Cardiac septum (tissue), 1 donor: Measurements from ENCODE around the gene ZDHHC4. TPM values are rescaled to one million over a fixed set of nuclear protein-coding genes. Genes with fewer than 3 reads are reported as not detected.
"Not testable (repeated sequence)": the region's sequence is repeated elsewhere in the genome, so short reads cannot be mapped to it uniquely, and the experiment has no call there.

Experiments
- DNase-seq: peaks from one replicate; pipeline ENCODE4 v3.0.0-alpha.2; 2020; ENCODE audit warnings: low spot score
- intact Hi-C: fragments of 100-400 bp; cut with DNase I; formaldehyde crosslinking; loops from one replicate; pipeline ENCODE4 v1.14.0; 2022
- total RNA-seq: library from RNA; stranded (reverse); fragmentation: NEBNext Ultra II Directional; extraction: Animal tissue kit (Norgen Biotek cat#: 25700); gene quantifications from one replicate; pipeline ENCODE4 v1.2.1, GENCODE V29; 2021
- donor health status: DM: no; HTN: no; CAD: no.

ZDHHC4 gene
- total RNA-seq, 1 donor from 2014 or later = 34.3 TPM

DNA sequence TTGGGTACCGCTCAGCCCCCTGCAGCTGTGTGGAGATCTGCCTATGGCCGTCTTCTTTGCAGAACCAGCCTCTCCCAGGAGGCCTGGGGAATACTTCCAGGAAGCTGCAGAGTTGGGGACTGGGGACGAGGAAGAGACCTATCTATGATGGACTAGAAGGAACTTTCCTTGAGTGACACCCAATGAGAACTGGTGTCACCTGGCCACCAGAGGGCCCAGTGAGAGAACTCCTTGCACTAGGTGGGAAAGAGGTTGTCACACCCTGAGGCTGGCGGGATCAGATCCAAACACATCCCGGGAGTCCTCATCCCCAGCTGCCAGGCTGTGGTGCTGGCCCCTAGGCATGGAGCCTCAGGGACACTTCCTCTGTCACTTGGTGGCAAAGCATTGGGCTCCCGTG is 21.1 kb upstream of the ZDHHC4 start:
- intact Hi-C loops = no loop called here
- DNase-seq = no peak

DNA sequence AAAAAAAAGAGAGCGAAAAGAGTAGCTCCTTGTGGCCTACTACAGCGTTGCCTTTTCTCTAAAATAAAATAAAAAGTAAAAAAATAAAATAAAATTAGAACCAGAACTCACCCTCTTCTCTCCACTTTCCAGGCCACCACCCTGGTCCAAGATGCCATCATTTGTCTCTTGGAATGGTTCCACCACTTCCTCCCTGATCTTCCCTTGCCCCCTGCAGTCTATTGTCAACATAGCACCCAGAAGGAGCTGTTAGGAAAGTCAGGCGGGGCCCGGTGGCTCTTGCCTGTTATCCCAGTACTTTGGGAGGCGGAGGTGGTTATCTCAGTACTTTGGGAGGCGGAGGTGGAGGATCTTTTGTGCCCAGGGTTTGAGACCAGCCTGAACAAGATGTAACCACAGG is 18.4 kb upstream of the ZDHHC4 start:
- no peak for DNase-seq
- intact Hi-C loops = no loop called here

DNA sequence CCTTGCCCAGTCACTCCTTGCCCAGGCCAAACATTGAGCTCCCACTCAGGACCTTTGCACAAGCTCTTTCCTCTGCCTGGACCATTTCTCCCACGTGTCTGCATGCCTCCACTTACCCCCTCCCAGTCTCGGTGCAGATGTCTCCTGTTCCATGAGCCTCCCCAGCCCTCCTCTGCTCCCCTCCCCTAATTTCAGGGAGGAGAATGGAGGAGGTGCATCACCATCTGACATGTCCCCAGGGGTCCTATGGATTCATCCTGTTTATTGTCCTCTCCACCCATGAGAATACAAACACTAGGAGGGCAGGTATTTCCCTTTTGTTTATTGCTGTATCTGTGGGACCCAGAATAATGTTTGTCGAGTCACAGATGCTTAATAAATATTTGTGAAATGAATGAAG is 17.4 kb upstream of the ZDHHC4 start:
- intact Hi-C loops = no loop called here
- DNase-seq = no peak

DNA sequence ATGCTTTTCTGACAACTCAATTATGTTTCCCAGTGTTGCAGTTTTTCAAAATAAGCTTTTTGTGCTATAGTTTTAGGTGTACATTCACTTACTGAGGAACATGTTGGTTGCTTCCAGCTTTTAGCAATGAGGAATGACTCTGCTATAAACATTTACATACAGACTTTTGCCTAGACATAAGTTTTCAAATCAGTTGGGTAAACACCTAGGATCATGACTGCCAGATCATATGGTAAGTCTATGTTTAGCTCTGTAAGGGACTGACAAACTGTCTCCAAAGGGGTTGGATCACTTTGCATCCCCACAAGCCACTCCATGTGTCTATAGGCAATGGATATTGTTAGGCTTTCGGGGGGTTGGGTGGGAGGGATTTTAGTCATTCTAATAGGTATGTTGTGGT is 15.1 kb upstream of the ZDHHC4 start:
- DNase-seq = no peak
- intact Hi-C loops = no loop called here

DNA sequence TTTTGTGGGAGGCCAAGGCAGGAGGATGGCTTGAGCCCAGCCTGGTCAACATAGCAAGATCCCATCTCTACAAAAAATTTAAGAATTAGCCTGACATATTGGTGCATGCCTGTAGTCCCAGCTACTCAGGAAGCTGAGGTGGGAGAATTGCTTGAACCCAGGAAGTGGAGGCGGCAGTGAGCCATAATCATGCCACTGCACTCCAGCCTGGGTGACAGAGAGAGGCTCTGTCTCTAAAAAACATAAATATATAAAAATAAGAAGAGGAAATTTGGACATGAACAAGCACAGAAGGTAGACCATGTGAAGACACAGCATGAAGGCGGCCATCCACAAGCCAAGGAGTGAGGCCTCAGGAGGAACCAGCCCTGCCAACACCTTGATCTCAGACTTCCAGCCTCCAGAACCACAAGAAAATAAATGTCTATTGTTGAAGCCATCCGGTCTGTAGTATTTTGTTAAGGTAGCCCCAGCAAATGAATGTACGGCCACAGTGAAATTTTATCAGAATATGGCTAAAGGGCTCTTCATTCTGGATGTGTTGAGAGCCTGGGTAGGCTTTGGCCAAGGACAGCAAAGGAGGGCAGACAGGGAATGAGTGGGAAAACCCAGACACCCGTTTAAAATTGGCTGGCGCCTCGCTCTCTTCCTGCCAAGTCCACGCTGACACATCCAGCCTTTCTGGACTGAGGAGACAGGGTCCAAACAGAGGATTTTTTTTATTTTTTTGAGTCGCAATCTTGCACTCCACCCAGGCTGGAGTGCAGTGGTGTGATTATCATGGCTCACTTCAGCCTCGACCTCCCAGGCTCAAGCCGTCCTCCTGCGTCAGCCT is 13.1 kb upstream of the ZDHHC4 start:
- DNase-seq = no peak
- intact Hi-C loops = no loop called here

DNA sequence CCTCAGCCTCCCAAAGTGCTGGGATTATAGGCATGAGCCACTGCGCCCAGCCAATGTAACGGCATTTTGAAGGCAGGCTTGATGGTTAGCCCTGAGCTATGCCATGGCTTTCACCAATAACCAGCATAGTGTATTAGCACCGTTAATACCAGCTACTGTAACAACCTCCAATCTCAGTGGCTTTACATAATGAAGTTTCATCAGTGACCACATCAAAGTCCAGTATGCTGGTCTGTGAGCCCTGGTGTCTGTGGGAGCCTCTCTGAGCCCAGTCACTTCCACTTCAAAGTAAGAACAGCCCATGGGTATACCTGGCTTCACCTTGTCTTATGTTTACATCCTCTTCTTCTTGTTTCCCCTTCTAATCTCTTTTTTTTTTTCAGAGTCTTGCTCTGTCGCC is 11.6 kb upstream of the ZDHHC4 start:
- intact Hi-C loops = no loop called here

DNA sequence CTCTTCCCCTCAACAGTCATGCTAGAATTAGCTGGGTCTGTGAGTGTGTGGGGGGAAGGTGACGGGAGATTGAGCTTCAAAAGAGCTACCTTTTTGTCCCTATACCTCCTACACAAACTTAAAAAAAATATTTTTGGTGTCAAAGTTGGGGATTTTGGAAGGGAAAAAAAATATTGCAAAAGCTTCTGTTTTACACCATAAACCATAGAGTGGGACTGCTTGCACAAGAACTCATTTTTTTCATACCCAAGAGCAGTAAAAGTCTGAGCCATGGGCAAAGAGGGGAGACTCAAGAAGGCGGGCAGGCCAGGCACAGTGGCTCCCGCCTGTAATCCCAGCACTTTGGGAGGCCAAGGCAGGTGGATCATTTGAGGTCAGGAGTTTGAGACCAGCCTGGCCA is 9.4 kb upstream of the ZDHHC4 start:
- intact Hi-C loops = no loop called here
- DNase-seq = no peak

More for the DNA sequence above, 11.6 kb upstream of the ZDHHC4 start:
- DNase-seq = no peak

DNA sequence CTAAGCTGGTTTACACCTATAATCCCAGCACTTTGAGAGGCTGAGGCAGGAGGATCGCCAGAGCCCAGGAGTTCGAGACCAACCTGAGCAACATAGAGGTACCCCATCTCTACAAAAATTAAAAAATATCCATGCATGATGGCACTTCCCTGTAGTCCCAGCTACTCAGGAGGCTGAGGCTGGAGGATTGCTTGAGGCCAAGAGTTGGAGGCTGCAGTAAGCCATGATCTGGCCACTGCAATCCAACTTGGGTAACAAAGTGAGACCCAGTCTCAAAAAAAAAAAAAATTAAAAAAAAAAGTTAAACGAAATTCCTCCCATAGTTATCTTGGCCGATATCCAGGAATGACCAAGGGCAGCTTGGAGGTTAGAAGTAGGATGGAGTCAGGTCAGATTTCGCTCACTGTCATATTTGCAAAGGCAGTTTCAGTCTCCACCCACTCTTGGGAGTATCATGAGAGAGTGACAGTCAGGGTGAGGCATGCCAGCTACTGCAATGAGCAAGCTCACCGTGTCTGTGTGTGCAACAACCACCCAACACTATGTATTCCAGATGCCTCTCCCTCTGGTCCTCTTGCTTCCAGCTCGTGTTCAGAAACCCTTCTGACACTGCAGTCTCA is 6.0 kb upstream of the ZDHHC4 start:
- DNase-seq = no peak
- intact Hi-C loops = no loop called here

DNA sequence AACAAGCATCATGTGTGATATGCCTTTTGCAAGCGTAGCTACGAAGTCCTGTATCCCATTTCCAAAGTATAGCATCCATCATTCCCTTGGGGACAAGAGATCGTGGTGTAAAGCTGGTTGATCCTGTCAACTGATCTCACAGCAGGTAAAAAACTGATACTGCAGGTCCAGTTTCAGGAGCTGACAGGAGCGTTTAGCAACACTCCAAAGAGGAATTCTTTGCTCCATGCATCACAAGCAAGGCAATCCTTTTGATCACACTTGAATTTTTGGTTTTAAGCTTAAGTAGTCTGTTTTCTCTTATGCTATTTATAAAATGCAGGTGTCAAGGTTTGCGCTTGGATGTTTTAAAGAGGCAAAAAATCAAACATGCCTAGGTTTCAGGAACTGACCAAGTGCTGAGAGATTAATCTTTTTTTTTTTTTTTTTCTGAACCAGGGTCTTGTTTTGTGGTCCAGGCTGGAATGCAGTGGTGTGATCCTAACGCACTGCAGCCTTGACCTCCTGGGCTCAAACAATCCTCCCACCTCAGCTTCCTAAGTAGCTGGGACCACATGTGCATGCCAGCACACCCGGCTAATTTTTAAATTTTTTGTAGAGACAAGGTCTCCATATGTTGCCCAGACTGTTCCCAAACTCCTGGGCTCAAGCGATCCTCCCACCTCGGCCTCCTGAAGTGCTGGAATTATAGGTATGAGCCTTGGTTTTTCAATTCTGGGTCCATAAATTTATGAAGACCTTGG is 1.8 kb upstream of the ZDHHC4 start:
- intact Hi-C loops = loop anchor here (5.0 kb wide), 2 partner anchors 62 to 132 kb away; partner anchors contain the start of genes ZNF12 and ZNF316
- no peak for DNase-seq

DNA sequence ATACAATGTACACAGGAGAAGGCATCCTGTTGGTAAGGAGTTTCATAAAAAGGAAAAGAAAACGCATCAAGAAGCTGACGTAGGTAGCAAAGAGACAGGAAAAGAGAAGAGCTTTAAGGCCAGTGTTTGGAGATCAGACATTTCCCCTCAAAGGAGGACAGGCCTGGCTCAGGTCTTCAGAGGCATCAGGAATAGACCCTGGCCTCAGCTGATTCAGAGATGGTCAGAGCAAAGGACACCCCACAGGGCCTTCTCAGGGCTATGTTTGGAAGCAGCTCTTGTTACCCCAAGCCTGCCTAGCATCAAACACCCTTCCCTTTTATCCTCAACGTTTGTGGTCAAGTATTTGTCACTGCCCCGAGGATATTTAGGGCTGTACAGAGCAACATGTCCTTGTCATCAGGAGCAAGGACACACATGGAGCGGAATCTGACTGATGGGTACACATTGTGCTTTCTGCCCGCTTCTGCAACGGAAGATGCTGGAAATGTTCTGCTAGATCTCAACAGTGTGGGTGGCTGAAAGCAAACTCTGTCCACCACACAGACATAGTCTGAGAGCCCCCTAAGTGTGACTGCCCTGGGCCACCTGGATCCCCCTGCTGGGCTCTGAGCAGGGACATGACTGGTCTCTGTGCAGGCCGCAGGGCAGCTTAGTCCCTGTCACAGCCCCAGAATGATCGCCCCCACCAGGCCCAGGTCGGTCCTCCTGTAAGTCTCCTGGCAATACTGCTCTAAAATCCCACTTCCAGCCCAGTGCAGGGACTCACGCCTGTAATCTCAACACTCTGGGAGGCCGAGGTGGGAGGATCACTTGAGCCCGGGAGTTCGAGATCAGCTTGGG is 1.0 kb upstream of the ZDHHC4 start:
- intact Hi-C loops = loop anchor here (5.0 kb wide), 2 partner anchors 61 to 131 kb away; partner anchors contain the start of genes ZNF12 and ZNF316
- no peak for DNase-seq

DNA sequence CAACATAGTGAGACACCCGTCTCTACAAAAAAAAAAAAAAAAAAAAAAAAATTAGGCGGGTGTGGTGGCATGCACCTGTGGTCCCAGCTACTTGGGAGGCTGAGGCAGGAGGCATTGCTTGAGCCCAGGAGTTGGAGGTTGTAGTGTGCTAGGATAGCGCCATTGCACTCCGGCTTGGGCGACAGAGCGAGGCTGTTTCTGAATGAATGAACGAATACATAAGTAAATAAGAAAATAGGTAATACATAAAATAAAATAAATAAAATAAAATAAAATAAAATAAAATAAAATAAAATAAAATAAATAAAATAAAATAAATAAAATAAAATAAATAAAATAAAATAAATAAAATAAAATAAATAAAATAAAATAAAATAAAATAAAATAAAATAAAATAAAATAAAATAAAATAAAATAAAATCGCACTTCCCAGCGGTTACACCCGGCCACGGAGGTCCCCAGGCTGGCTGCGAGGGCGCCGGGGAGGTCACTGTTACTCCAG is 336 bp upstream of the ZDHHC4 start:
- intact Hi-C loops = loop anchor here (5.0 kb wide), 2 partner anchors 60 to 130 kb away; partner anchors contain the start of genes ZNF12 and ZNF316
- not testable (repeated sequence) for DNase-seq

DNA sequence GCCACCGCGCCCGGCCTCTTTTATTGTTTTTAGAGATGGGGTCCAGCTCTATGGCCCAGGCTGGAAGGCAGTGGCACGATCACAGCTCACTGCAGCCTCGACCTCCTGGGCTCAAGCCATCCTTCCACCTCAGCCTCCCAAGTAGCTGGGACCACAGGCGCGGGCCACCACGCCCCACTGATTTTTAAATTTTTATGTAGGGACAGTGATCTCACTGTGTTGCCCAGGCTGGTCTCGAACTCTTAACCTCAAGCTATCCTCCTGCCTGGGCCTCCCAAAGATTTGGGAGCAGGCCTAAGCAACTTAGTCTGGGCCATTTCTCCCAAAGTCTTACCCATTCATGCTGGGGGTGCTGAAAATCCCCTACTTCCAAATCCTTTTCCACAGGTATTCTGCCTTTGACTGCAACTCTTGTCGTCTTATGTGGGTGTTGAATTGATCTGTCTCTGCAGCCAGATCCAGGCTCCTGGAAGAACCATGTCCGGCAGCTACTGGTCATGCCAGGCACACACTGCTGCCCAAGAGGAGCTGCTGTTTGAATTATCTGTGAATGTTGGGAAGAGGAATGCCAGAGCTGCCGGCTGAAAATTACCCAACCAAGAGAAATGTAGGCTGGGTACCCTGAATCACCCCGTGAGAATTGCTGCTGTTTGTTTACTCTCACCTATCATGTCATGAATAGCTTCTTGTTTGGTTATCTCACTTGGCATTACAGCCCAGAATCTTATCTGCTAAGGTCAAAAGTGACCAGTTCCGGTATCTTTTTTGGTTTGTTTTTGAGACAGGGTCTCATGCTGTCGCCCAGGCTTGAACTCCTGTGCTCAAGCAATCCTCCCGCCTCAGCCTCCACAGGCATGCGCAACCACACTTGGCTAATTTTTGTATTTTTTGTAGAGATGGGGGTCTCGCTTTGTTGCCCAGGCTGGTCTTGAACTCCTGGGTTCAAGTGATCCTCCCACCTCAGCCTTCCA is 1.1 kb downstream of the ZDHHC4 start:
- no peak for DNase-seq
- intact Hi-C loops = loop anchor here (5.0 kb wide), 2 partner anchors 59 to 129 kb away; partner anchors contain the start of genes ZNF12 and ZNF316

DNA sequence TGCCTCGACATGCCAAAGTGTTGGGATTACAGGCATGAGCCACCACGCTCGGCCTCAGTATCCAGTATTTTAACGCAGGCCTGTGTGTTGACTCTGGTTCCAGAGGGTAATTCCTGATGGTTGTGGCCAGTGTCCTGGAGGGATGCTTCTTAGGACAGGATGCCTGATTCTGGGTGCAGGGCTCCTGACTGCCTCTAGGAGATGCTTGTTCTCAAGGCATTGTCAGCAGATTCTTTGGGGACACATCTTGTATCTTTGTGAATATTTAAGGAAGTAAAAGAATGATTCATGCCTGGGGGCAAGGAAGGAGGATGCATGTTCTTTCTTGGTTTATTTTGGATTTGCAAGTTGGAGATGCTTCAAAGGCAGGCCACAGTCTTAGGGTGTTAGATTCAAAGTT is 2.2 kb downstream of the ZDHHC4 start:
- intact Hi-C loops = loop anchor here (5.0 kb wide), 2 partner anchors 58 to 128 kb away; partner anchors contain the start of genes ZNF12 and ZNF316
- no peak for DNase-seq

DNA sequence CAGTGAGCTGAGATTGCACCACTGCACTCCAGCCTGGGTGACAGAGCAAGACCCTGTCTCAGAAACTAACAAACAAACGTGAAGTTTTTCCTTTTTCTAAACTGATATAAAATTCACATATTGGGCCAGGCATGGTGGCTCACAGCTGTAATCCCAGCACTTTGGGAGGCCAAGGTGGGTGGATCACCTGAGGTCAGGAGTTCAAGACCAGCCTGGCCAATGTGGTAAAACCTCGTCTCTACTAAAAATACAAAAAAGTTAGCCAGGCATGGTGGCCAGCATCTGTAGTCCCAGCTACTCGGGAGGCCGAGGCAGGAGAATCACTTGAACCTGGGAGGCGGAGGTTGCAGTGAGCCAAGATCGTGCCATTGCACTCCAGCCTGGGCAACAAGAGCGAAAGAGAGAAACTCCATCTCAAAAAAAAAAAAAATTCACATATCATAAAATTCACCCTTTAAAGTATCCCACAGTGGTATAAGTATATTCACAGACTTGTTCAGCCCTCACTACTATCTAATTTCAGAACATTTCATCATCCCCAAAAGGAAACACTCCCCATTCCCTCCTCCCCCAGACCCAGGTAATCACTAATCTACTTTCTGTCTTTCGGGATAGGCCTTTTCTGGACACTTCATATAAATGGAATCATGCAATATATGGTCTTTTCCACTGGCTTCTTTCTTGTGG is 8.6 kb downstream of the ZDHHC4 start:
- DNase-seq, intact Hi-C loops: not testable (repeated sequence)

DNA sequence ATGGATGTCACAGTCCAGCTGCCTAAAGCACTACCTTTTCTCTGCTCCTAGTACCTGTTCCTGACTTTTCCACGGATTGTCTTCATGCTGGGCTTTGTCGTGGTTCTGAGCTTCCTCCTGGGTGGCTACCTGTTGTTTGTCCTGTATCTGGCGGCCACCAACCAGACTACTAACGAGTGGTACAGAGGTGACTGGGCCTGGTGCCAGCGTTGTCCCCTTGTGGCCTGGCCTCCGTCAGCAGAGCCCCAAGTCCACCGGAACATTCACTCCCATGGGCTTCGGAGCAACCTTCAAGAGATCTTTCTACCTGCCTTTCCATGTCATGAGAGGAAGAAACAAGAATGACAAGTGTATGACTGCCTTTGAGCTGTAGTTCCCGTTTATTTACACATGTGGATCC is 11.3 kb downstream of the ZDHHC4 start:
- intact Hi-C loops = no loop called here
- no peak for DNase-seq

DNA sequence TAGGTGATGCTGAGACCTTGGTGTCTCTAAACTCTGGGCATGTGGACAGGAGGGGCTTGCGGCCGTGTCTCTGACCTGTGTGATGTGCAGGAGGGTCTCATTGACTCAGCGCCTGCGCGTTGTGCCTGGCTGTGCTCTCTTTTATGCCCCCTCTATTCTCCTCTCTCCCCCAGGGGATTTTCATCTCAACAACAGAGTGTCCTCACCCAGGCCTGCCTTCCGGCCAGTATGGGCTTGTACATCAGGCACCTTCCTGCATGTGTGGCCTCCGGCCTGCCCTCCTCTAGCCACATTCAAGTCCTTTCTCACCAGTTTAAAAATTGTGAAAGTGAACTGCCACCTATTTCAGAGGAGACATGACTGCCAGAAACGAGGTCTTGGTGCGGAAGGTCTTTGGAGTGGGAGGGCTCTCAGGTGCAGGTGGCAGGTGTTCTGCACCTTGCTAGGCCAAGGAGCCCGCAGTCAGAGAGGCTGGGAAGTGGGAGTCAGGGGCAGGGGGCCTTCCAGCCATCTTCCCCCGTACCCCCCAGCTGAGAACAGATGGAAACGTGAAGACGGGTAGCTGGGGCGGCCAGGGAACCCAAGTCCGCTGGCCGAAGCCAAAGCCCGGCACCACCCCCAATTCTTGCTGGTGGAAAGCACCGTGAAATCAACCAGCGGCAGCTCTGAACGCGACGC is 12.0 kb downstream of the ZDHHC4 start:
- no peak for DNase-seq
- intact Hi-C loops = no loop called here
